BLaER1 treated with 17β-estradiol and CSF1 and Interleukin-3, amounts not matched to agents 10 nM and 100 nM (cell line): ENCODE measurements around the gene CIB2.
A peak's percentile ranks its signal among the peaks of the same experiment; 100 is the strongest.

Experiments used
- H3K27ac ChIP-seq, 11 experiments: shearing (Covaris generic); formaldehyde crosslinking; 2 replicates each; pipeline ENCODE4 v1.8.1; 2022
- H3K27me3 ChIP-seq, 11 experiments: shearing (Covaris generic); formaldehyde crosslinking; 2 replicates each; pipeline ENCODE4 v1.8.1; 2022
- H3K36me3 ChIP-seq, 11 experiments: shearing (Covaris generic); formaldehyde crosslinking; 2 replicates each; pipeline ENCODE4 v1.8.1; 2022
- H3K4me1 ChIP-seq, 10 experiments: shearing (Covaris generic); formaldehyde crosslinking; 2 replicates each; pipeline ENCODE4 v1.8.1; 2022
- H3K4me2 ChIP-seq, 11 experiments: shearing (Covaris generic); formaldehyde crosslinking; 2 replicates each; pipeline ENCODE4 v1.8.1; 2022
- H3K4me3 ChIP-seq, 10 experiments: shearing (Covaris generic); formaldehyde crosslinking; 2 replicates each; pipeline ENCODE4 v1.8.1; 2022
- H3K9ac ChIP-seq, 11 experiments: shearing (Covaris generic); formaldehyde crosslinking; 2 replicates each; pipeline ENCODE4 v1.8.1; 2022
- H3K9me3 ChIP-seq, 11 experiments: shearing (Covaris generic); formaldehyde crosslinking; replicated peaks in 1 of 11; 2 replicates each; pipeline ENCODE4 v1.8.1; 2022
- H4K20me1 ChIP-seq, 11 experiments: shearing (Covaris generic); formaldehyde crosslinking; 2 replicates each; pipeline ENCODE4 v1.8.1; 2022
- Cebpa-rat ChIP-seq, 11 experiments: shearing (Covaris generic); IDR thresholded peaks; 2 replicates each; pipeline ENCODE4 v1.8.1; 2022

Gene CIB2

DNA sequence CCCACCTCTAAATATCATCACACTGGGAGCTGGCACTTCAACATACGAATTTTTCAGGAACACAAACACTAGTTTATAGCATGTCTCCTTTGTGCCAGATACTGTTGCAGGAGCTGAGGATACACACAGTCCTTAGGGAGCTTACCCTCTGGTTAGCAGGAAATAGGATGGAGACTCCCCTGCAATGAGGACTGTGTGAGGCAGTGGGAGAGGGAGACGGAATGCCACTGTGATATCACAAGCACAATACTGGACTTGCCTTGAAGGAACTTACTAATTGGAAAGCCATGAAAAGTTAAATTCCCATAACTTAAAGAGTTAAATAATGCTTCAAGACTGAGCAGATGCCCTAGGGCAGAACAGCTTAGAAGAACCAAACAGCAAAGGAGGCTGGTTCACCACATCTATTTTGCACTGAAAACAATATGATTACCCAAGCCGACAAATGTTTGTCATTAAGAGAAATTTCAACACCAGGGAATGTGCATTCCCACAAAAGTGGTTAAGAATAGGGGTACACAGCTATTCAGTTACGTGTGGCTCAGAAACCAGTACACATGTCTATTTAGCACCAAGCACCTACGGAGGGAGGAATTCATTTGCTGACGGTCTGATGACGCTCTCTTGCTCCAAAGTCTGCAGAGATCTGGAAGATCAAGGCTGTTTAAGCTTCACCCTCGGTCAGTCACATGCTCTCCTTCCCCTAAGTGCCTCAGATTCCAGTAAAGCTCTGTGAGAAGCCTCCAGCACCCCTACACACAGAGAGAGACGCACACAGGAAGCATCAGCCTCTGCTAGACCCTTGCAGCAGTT is 59.0 kb downstream of the CIB2 start:
- H3K4me3 ChIP-seq = no peak overlapping the region
- H3K4me2 ChIP-seq = peak overlapping the region; percentile 14 to 97 (median 90); a peak in 20 of 22 replicates
- no peak for TF ChIP-seq Cebpa-rat (IDR thresholded peaks at IDR 0.05)
- no peaks in the 10 kb centered on the region for H3K27me3 ChIP-seq
- no peaks in the 10 kb centered on the region for H3K9me3 ChIP-seq
- H3K36me3 ChIP-seq = peaks cover 0 to 15% (median 6%) of the 10 kb centered on the region in 11 experiments; a peak in 4 of 22 replicates
- H4K20me1 ChIP-seq = peaks cover 0 to 32% (median 6%) of the 10 kb centered on the region in 11 experiments; a peak in 5 of 22 replicates
- peak overlapping the region in 5 of 11 experiments; percentile 4 to 56 (median 27); a peak in 5 of 22 replicates for H3K9ac ChIP-seq
- peaks cover 75 to 92% (median 82%) of the 10 kb centered on the region in 10 experiments for H3K4me1 ChIP-seq
- peak overlapping the region in 6 of 11 experiments; percentile 1 to 39 (median 9); a peak in 5 of 22 replicates for H3K27ac ChIP-seq

DNA sequence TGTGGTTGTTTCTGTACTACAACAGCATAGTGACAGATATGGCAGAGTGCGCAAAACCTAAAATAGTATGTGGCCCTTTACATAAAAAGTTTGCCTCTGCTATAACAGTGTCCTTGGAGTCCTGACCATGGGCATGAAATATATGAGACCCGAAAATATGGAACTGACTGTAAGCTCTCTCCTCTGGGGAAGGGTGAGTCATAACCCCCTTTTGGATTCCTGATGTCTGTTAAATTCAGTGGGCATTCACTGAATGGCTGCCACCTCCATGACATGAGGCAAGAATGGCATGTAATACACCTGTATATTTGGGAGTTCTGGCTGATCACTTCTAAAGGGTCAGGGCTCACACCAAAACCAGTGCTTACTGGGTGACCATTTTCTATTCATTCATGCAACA is 59.9 kb downstream of the CIB2 start:
- H4K20me1 ChIP-seq = peaks cover 0 to 34% (median 5%) of the 10 kb centered on the region in 11 experiments; a peak in 5 of 22 replicates
- no peak for TF ChIP-seq Cebpa-rat (IDR thresholded peaks at IDR 0.05)
- H3K36me3 ChIP-seq = peaks cover 0 to 15% (median 6%) of the 10 kb centered on the region in 11 experiments; a peak in 4 of 22 replicates
- no peak overlapping the region for H3K4me3 ChIP-seq
- H3K27ac ChIP-seq = peak overlapping the region in 7 of 11 experiments; percentile 73 to 91 (median 81); a peak in 9 of 22 replicates
- H3K9ac ChIP-seq = no peak overlapping the region
- peak overlapping the region; percentile 14 to 97 (median 90); a peak in 19 of 22 replicates for H3K4me2 ChIP-seq
- H3K4me1 ChIP-seq = peaks cover 80 to 100% (median 86%) of the 10 kb centered on the region in 10 experiments
- no peaks in the 10 kb centered on the region for H3K27me3 ChIP-seq
- H3K9me3 ChIP-seq = no peaks in the 10 kb centered on the region

DNA sequence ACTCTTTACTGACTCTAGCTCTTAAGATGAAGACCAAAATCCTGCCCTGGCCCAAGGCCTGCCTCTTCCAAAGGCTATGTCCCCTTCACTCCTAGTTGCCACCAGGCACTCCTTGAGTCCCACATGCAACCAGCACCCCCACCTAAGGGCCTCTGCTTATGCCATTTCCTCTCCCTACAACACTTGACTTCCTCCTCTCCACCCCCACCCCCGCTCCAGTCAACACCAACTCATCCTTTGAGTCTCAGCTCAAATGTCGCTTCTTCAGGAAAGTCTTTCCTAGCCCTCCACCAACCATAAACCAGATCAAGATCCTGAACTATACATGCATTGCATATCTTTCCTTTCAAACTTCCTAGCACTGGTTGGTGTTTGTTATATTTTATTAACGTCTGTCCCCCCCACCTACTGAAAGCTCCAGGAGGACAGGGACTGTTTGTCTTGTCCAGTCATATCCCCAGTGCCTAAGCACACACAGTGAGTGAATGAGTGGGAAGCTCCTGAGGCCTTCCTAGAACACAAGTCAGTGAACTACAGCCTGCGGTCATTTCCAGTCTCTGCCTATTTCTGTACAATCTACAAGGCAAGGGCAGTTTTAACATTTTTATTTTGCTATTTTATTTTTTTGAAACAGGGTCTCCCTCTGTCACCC is 61.1 kb downstream of the CIB2 start:
- no peak for TF ChIP-seq Cebpa-rat (IDR thresholded peaks at IDR 0.05)
- no peaks in the 10 kb centered on the region for H3K9me3 ChIP-seq
- H3K36me3 ChIP-seq = peaks cover 0 to 15% (median 4%) of the 10 kb centered on the region in 11 experiments; a peak in 4 of 22 replicates
- peak overlapping the region; percentile 76 to 97 (median 90) for H3K4me2 ChIP-seq
- peak overlapping the region in 7 of 10 experiments; percentile 8 to 39 (median 21); a peak in 7 of 20 replicates for H3K4me3 ChIP-seq
- peaks cover 80 to 100% (median 86%) of the 10 kb centered on the region in 10 experiments for H3K4me1 ChIP-seq
- H4K20me1 ChIP-seq = peaks cover 0 to 33% (median 0%) of the 10 kb centered on the region in 11 experiments; a peak in 4 of 22 replicates
- no peaks in the 10 kb centered on the region for H3K27me3 ChIP-seq
- H3K9ac ChIP-seq = peak overlapping the region; percentile 32 to 65 (median 52); a peak in 18 of 22 replicates
- peak overlapping the region; percentile 66 to 91 (median 85) for H3K27ac ChIP-seq

DNA sequence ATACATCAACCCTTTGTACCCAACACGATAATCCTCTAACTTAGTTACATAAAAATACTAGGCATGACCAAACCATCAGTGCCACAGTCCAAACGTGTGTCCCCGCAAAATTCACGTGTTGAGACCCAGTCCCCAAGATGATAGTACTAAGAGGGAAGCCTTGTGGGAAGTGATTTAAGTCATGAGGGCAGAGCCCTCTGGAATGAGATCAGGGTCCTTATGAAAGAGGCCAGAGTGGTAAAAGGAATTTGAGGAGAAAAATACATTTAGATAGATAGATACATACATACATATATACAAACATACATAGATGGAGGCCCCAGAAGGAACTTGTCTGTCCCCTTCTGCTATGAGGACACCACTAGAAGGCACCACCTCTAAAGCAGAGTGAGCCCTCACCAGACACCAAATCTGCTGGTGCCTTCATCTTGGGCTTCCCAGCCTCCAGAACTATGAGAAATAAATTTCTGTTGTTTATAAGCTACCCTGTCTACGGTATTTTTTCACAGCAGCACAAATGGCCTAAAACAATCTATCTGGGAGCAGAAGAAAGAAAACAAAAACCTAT is 61.7 kb downstream of the CIB2 start:
- Histone ChIP-seq H3K36me3 (peaks cover 0 to 8% (median 0%) of the 10 kb centered on the region in 11 experiments; a peak in 3 of 22 replicates), H4K20me1 (peaks cover 0 to 33% (median 0%) of the 10 kb centered on the region in 11 experiments; a peak in 4 of 22 replicates), H3K9ac (peak overlapping the region; percentile 32 to 65 (median 52); a peak in 18 of 22 replicates), H3K27ac (peak overlapping the region; percentile 66 to 91 (median 85); a peak in 21 of 22 replicates), H3K4me2 (peak overlapping the region; percentile 76 to 97 (median 90)), H3K9me3 (no peaks in the 10 kb centered on the region), H3K27me3 (no peaks in the 10 kb centered on the region), H3K4me3 (peak overlapping the region in 8 of 10 experiments; percentile 15 to 42 (median 23); a peak in 9 of 20 replicates), H3K4me1 (peaks cover 84 to 100% (median 91%) of the 10 kb centered on the region in 10 experiments)
- no peak for TF ChIP-seq Cebpa-rat (IDR thresholded peaks at IDR 0.05)

DNA sequence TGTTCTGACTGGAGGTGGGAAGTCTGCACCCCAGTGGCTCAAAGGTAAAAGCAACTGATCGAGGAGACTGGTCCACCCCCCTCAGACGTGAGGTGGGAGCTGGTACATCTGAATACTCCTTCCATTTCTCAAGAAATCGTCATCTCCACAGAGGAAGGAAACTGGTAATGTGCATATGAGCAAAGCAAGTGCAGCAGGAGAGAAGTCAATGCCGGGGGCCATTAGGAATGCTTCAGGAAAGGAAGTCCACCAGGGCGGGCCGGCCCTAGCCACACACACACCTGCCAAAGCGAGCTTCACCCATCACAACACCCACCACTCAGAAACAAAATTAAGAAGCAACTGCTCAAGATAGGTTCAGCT is 62.2 kb downstream of the CIB2 start:
- Histone ChIP-seq H3K4me1 (peaks cover 88 to 100% (median 96%) of the 10 kb centered on the region in 10 experiments), H3K4me2 (peak overlapping the region; percentile 76 to 97 (median 90)), H3K27me3 (no peaks in the 10 kb centered on the region), H3K36me3 (peaks cover 0 to 6% (median 0%) of the 10 kb centered on the region in 11 experiments; a peak in 2 of 22 replicates), H3K9me3 (no peaks in the 10 kb centered on the region), H3K4me3 (peak overlapping the region in 7 of 10 experiments; percentile 1 to 42 (median 19); a peak in 10 of 20 replicates), H3K27ac (peak overlapping the region; percentile 66 to 91 (median 85); a peak in 21 of 22 replicates), H4K20me1 (peaks cover 0 to 33% (median 0%) of the 10 kb centered on the region in 11 experiments; a peak in 4 of 22 replicates), H3K9ac (peak overlapping the region; percentile 32 to 65 (median 56); a peak in 21 of 22 replicates)
- TF ChIP-seq Cebpa-rat (IDR thresholded peaks at IDR 0.05) = no peak

DNA sequence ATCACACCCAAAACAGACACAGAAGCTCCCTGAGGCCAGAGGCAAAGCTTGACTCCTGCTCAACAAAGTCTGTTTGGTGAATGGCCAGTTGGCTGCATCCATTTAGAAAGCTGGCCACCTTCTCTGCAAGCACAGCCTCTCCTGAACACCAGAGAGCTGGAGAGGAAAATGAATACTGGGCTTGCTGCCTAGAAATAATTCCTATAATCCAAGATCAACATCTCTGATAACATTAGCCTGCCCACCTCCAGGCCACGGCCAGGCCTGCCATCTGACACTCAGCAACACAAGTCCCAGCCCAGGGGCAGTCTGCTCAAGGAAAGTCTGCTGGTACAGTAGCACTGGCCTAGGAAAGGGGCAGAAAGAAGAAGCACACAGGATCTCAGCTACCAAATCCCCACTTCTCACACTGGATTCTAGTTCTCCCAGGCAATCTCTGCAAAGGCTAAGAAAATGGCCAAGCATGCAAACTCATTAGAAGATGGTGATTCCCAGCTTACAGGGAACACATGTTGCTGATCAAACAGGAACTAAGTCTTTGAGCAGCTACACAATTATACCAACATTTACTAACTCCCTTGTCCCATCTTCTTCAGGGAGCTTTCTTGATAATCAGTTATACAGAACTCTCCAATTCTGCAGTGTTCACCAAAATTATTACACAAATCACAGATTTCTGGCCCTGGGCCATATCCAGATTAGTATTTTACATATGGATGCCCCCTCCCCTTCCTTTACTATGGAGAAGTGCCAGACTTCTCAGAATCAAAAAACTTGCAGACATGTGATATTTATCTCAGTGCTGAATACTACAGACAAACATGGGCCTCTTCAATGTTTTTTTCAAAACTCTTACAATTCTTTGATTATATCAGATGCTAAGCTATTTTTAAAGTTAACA is 63.7 kb downstream of the CIB2 start:
- H3K4me3 ChIP-seq = peak overlapping the region in 1 of 10 experiments; percentile 14; a peak in 1 of 20 replicates
- peak overlapping the region; percentile 37 to 91 (median 85); a peak in 20 of 22 replicates for H3K27ac ChIP-seq
- H3K36me3 ChIP-seq = peaks cover 0 to 6% (median 0%) of the 10 kb centered on the region in 11 experiments; a peak in 2 of 22 replicates
- H3K4me1 ChIP-seq = peaks cover 96 to 100% (median 100%) of the 10 kb centered on the region in 10 experiments
- peaks cover 0 to 27% (median 0%) of the 10 kb centered on the region in 11 experiments; a peak in 4 of 22 replicates for H4K20me1 ChIP-seq
- no peak for TF ChIP-seq Cebpa-rat (IDR thresholded peaks at IDR 0.05)
- peak overlapping the region in 6 of 11 experiments; percentile 6 to 72 (median 24); a peak in 9 of 22 replicates for H3K9ac ChIP-seq
- H3K9me3 ChIP-seq = no peaks in the 10 kb centered on the region
- H3K27me3 ChIP-seq = no peaks in the 10 kb centered on the region
- peak overlapping the region; percentile 76 to 97 (median 90) for H3K4me2 ChIP-seq
